NCI-H510A treated with DMSO at 0.1 percent for 48 hours (cell line): ENCODE measurements around the gene PNN.
A peak's percentile ranks its signal among the peaks of the same experiment; 100 is the strongest.
"Not testable (repeated sequence)": the region's sequence is repeated elsewhere in the genome, so short reads cannot be mapped to it uniquely, and the experiment has no call there.

Source experiments
- DNase-seq: peaks from one replicate; lab custom pipeline; 2025; lab: John Stamatoyannopoulos, UW

Gene PNN

DNA sequence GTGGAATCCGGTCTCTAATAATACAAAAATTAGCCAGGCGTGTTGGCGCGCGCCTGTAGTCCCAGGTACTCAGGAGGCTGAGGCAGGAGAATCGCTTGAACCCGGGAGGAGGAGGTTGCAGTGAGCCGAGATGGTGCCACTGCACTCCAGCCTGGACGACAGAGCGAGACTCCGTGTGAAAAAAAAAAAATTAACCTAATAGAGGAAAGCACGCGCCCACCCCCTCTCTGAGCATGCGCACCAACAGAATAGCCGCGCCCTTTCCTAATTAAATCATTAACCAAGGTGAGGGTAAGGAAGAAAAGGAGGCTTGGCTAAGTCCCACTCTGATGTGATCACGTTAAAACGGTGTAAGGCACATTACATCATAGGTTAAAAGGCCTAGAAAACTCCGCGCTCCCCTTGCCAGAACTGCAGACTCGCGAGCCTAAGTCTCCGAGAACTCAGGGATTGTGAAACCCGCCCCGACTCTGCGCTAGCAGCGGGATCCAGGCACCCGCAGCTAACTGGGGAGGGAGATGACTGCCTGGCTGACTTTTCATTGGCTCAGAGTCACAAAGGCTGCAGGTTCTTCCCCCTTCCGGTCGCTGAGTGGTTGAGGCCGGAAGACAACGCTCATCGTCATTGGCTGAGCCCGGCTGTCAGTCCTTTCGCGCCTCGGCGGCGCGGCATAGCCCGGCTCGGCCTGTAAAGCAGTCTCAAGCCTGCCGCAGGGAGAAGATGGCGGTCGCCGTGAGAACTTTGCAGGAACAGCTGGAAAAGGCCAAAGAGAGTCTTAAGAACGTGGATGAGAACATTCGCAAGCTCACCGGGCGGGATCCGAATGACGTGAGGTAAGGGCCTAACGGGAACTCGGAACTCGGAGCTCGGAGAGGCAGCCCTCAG, at the start of gene PNN:
PNN (plus strand) TSS at position 695 of the 885 bp plus-strand sequence; CDS start at position 721, 26 bp downstream.
- DNase-seq: peak; percentile 97

DNA sequence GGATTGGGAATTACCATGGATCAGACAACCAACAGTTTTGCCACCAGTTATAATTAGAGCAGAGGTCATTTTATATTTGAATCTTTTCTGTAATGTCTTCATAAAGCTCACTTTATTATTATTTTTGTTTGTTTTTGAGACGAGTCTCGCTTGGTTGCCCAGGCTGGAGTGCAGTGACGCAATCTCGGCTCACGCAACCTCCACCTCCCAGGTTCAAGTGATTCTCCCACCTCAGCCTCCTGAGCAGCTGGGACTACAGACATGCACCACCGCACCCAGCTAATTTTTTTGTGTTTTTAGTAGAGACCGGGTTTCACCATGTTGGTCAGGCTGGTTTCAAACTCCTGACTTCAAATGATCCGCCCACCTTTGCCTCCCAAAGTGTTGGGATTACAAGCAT, 37.2 kb upstream of the PNN start:
- not testable (repeated sequence) for DNase-seq

DNA sequence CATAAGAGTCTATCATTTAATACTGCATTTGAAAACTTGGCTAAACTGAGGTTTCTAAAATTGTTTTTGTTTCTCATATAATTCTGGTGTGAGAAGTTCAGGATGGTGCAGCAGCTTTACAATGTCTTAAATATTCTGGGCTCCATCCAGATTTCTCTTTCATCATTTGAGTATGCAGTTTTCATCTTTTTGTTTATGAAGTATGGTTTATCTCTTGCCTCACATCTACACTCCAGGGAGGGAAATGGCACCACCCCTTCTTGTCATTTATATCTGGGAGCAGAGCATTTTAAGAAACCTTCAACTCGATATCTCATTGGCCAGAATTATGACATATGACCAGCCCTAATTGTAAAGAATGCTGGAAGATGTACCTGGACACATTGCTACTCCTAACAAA, 36.6 kb upstream of the PNN start:
- no peak for DNase-seq

DNA sequence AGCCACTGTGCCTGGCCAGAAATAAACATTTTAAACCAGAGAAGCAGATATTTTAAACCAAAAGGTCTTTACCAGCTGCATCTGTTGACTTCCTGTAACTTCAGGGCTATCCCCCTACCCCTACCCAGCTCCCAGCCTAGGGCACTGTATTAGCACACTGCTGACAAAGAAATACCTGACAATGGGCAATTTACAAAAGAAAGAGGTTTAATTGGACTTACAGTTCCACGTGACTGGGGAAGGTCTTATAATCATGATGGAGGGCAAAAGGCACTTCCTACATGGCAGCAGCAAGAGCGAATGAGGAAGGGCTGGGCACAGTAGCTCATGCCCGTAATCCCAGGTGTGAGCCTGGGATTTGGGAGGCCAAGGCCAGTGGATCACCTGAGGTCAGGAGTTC, 34.9 kb upstream of the PNN start:
- DNase-seq: no peak

DNA sequence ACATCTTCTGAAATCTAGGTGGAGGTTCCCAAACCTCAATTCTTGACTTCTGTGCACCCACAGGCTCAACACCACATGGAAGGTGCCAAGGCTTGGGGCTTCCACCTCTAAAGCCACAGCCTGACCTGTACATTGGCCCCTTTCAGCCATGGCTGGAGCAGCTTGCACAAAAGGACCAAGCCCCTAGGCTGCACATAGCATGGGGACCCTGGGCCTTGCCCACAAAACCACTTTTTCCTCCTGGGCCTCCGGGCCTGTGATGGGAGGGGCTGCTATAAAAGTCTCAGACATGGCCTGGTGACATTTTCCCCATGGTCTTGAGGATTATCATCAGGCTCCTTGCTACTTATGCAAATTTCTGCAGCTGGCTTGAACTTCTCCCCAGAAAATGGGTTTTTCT, 33.4 kb upstream of the PNN start:
- DNase-seq: not testable (repeated sequence)

DNA sequence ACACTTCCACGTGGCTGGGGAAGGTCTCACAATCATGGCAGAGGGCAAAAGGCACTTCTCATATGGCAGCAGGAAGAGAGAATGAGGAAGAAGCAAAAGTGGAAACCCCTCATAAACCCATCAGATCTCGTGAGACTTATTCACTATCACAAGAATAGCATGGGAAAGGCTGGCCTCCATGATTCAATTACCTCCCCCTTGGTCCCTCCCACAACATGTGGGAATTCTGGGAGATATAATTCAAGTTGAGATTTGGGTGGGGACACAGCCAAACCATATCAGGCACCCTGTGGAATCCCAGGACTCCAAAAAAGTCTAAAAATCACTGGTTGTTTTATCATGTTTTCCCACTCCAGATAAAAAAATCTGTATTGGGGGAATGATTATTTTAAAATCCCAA, 31.8 kb upstream of the PNN start:
- not testable (repeated sequence) for DNase-seq

DNA sequence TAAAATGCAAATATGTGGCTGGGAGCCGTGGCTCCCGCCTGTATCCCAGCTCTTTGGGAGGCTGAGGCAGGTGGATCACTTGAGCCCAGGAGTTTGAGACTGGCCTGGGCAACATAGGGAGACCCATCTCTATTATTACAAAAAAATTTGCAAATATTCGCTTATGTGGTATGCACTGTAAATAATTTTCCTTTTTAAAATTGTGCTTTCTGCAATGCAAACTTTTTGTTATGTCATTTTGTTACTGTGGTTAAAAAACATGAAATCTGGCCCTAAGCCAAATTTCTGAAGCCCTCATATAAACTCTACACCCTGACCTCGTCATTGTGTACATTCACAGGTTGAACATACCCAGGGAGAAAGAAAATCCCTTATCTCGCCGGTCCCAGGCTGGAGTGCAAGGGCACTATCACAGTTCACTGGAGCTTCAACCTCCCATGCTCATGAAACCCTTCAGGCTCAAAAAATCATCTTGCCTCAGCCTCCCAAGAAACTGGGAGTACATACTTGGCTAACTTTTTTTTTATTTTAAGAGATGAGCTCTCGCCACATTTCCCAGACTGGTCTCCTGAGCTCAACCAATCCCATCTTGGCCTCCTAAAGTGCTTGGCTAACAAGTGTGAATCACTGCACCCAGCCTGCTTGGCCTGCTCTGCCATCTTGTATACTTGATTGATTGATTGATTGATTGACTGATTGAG, 29.6 kb upstream of the PNN start:
- DNase-seq: no peak

DNA sequence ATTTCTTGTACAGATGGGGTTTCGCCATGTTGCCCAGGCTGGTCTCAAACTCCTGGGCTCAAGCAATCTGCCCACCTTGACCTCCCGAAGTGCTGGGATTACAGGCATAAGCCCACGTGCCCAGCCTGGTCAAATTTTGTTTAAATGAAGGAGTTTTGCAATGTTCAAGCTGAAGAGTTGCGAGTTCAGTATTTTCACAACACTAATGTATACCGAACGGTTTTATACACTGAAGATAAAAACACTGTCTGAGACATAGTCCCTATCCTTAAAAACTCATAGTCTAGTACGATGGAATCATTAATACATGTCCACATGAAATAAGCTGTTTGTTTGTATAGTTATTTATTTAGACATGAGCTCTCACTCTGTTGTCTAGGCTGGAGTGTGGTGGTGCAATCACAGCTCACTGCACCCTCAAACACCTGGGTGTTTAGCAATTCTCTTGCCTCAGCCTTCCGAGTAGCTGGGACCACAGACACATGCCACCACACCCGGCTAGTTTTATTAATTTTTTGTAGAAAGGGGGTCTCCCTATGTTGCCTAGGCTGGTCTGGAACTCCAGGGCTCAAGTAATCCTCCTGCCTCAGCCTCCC, 20.4 kb upstream of the PNN start:
- DNase-seq: no peak

DNA sequence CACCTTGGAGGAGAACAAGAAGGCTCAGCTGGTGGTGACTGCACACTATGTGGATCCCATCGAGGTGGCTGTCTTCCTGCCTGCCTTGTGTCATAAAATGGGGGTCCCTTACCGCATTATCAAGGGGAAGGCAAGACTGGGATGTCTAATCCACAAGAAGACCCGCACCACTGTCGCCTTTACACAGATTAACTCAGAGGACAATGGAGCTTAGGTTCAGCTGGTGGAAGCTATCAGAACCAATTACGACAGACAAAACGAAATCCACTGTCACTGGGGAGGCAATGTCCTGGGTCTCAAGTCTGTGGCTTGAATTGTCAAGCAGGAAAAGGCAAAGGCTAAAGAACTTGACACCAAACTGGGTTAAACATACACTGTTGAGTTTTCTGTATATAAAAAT, 17.6 kb upstream of the PNN start:
- DNase-seq: no peak

DNA sequence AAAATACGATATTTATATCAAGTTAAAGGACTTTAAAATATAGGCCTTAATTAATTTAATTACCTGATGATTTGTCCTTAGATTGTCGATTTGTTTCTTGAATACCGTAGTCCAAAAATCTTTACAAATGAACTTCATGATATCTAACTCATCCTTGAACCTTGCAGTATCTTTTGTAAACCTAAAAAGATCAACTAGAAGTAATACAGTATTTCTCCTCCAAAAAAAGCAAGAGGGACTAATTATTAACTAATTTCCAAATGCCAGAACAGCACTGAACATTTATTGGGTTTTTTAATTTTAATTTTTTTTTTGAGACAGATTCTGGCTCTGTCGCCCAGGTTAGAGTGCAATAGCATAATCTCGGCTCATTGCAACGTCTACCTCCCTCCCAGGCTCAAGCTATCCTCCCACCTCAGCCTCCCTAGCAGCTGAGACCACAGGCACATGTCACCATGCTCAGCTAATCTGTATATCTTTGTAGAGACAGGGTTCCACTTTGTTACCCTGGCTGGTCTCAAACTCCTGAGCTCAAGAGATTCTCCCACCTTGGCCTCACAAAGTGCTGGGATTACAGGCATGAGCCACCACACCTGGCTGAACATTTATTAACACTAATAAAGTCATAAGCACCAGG, 16.7 kb upstream of the PNN start:
- DNase-seq: no peak

DNA sequence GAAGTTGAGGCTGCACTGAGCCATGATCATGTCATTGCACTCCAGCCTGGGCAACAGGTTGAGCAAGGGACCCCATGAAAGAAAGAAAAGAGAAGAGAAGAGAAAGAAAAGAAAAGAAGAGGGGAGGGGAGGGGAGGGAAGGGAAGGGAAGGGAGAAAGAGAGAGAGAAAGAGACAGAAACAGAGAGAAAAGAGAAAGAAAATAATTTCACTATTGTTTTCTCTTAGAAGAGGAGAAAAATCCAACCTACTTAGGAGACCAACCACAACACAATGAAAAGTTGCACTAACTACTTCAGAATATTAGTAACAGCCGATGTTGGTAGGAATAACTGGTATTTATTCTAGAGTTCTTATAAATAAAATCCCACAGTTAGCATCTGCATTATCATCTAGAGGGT, 14.6 kb upstream of the PNN start:
- DNase-seq: no peak

DNA sequence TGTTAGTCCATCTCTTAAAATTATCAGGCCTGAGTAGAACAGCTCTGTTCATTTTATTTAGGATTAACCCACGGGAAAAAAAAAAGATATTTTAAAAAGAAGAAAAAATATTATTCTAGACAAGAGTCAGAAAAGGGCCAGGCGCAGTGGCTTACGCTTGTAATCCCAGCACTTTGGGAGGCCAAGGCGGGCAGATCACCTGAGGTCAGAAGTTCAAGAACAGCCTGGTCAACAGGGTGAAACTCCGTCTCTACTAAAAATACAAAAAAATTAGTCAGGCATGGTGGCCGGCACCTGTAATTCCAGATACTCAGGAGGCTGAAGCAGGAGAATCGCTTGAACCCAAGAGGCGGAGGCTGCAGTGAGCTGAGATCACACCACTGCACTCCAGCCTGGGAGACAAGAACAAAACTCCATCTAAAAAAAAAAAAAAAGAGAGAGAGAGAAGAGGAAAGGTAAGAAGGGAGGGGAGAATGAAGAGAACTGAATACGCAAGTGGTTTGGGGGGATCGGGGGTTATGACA, 7.2 kb upstream of the PNN start:
- DNase-seq: not testable (repeated sequence)

DNA sequence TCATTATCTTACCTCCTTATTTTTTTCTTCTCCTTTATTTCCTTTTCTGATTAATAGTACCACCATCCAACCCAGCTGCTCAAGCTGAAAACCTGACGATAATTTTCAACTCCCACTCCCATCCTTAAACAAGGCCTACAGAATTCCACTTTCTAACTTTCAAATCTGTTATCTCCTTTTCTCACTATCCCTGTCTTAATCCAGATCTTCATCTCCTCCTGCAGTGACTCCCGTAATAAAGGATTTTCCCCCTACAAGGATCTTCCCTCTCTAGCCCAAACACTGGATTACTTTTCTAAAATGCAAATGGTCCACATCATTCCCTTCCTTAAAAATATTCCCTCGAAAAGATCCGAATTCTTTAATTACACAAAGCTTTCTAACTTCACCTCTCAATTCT, 6.5 kb upstream of the PNN start:
- DNase-seq: no peak

DNA sequence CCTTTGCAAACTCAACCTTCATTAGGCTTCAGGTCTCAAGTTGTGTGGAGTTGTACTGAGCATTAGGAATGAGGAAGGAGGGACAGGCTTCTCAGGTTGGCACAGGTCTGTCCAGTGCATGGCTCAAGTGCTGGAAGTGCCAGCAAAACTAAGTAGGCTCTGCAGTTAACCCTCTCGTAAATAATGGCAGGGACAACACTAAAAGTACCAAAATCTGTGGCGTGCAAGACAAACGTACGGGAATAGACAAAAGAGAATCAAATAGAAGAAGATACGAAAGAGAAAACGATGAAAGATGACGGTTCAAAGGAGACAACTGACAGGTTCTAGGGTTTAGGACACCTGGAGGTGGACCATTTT, 5.5 kb upstream of the PNN start:
- no peak for DNase-seq

DNA sequence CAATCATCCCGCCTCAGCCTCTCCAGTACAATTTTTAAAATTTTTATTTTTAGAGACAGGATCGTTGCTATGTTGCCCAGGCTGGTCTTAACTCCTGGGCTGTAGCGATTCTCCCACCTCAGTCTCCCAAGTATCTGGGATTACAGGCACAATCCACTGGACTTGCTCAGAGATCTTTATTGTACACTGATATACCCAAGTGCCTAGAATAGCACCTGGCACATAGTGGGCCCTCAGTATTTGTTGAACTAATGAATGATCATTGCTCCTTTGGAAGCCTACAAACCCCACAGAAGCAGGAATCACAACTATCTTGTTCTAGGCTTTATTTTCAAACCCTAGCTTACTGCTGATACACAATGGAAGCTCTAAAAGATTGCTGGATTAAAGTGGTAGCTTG, 1.9 kb upstream of the PNN start:
- no peak for DNase-seq

DNA sequence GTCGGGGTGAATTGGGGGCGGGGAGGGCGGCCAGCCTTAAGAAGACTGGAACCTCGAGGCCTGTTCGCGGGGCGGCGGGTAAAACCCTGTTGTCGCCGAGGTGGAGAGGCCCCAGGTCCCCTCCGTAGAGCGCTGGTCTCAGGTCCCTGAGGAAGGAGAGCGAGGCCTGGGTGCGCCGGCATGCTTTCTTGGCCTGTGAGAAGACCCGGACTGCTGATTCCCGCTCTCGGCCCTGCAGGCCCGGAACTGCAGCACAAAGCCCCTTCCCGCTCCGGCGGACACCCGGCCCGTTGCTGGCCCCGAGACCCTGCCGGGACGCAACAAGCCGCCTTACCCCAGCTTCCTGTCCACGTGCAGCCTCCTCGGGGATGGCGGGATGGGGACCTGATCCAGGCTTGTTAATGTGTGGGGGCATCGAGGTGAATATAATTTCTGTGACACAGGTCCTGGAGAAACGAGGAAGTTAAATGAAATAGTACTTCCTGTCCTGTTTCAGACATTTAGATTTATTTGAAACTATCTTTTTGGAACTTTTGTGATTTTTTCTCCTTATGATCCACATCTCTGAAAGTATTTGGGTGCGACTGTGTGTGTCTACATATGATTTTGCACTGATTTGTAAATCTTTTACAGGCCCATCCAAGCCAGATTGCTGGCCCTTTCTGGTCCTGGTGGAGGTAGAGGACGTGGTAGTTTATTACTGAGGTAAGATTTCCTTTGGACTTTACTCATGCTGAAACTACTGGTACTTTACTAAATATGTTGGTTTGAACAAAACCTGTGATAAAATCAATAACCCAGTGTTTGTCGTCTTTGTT, 600 bp downstream of the PNN start:
- DNase-seq: no peak

DNA sequence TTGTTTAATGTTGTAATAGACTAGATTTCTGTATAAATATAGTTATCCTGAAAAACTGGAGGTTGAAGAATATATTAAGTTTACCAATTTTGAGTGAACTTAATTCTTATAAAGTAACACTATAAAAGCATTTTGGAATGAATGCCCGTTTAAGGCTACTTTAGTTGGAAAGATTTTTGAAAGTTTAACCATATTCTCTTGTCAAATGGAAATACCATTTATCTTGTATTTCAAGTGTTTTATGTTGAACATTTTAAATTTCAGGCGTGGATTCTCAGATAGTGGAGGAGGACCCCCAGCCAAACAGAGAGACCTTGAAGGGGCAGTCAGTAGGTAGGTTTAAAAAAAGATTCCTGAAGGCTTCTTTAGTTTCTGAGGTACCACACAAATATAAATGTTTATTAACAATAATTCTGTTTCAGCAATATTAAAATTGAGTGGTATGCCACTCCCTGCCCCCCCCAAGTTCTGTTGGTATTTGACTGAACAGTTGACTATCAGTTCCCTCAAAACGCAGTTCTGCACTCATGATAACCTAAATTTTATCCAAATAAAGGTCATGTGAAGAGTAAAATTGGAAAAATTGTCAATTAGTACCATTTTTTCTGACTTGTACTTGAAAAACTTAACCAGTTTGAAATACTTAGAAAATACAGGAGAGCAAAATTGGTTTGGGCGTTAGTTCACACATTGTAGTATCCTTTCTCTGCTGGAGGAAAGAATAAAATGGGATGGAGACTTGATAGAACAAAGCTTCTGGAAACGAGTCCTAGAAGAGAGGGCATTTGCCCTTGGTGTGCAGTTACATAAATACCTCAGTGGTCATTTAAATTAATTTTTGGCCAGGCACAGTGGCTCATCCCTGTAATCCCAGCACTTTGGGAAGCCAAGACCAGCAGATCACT, 1.5 kb downstream of the PNN start:
- DNase-seq: no peak

DNA sequence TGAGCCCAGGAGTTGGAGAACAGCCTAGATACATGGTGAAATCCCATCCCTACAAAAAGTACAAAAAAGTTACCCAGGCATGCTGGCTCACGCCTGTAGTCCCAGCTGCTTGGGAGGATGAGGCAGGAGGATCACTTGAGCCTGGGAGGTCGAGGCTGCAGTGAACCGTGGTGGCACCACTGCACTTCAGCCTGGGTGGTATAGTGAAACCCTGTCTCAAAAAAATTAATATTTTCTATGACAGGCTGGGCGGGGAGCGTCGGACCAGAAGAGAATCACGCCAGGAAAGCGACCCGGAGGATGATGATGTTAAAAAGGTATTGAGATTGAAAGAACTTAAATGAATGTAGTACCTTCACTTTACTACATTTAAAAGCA, 2.1 kb downstream of the PNN start:
- no peak for DNase-seq

DNA sequence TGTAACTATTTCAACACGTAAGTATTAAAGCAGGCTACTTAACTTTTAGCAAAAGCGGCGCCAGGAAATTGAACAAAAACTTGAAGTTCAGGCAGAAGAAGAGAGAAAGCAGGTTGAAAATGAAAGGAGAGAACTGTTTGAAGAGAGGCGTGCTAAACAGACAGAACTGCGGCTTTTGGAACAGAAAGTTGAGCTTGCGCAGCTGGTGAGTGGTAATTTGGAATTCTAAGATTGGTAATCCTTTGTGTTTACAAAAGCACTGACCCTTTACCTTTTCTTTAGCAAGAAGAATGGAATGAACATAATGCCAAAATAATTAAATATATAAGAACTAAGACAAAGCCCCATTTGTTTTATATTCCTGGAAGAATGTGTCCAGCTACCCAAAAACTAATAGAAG, 4.0 kb downstream of the PNN start:
- DNase-seq: no peak

DNA sequence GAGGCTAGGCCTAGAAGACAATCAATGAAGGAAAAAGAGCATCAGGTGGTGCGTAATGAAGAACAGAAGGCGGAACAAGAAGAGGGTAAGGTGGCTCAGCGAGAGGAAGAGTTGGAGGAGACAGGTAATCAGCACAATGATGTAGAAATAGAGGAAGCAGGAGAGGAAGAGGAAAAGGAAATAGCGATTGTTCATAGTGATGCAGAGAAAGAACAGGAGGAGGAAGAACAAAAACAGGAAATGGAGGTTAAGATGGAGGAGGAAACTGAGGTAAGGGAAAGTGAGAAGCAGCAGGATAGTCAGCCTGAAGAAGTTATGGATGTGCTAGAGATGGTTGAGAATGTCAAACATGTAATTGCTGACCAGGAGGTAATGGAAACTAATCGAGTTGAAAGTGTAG, 5.5 kb downstream of the PNN start:
- DNase-seq: no peak
